WERI-Rb-1 (cell line): Measurements from ENCODE around the gene TBRG4.

Experiments used
- DNase-seq: peaks from one replicate; pipeline ENCODE4 v3.0.0-alpha.2; 2020
- H3K27ac ChIP-seq: fragments of 250-450 bp; sonication (Bioruptor Pico); 2 replicates; pipeline ENCODE4 v1.5.1; 2020; ENCODE audit warnings: mild to moderate bottlenecking, moderate library complexity
- H3K27me3 ChIP-seq: fragments of 250-450 bp; sonication (Bioruptor Pico); 2 replicates; pipeline ENCODE4 v1.5.1; 2021; ENCODE audit warnings: mild to moderate bottlenecking, low read depth, moderate library complexity; ENCODE audit not compliant: insufficient read depth, severe bottlenecking
- H3K36me3 ChIP-seq: fragments of 250-450 bp; sonication (Bioruptor Pico); 2 replicates; pipeline ENCODE4 v1.5.1; 2020; ENCODE audit warnings: mild to moderate bottlenecking, moderate library complexity
- H3K4me3 ChIP-seq: 2 replicates; pipeline ENCODE4 v1.5.1; 2011; ENCODE audit warnings: low read depth, mild to moderate bottlenecking, control low read depth, low read length
- H3K9me3 ChIP-seq: fragments of 250-450 bp; sonication (Bioruptor Pico); 2 replicates; pipeline ENCODE4 v1.5.1; 2021; ENCODE audit warnings: mild to moderate bottlenecking, moderate library complexity; ENCODE audit not compliant: severe bottlenecking
- TF ChIP-seq, protein P1 (sequence below): IDR thresholded peaks from 2 replicates; pipeline ENCODE4 v1.5.1; 2011; ENCODE audit warnings: low read depth, mild to moderate bottlenecking, control low read depth, inconsistent platforms, low read length

The TBRG4 gene

DNA sequence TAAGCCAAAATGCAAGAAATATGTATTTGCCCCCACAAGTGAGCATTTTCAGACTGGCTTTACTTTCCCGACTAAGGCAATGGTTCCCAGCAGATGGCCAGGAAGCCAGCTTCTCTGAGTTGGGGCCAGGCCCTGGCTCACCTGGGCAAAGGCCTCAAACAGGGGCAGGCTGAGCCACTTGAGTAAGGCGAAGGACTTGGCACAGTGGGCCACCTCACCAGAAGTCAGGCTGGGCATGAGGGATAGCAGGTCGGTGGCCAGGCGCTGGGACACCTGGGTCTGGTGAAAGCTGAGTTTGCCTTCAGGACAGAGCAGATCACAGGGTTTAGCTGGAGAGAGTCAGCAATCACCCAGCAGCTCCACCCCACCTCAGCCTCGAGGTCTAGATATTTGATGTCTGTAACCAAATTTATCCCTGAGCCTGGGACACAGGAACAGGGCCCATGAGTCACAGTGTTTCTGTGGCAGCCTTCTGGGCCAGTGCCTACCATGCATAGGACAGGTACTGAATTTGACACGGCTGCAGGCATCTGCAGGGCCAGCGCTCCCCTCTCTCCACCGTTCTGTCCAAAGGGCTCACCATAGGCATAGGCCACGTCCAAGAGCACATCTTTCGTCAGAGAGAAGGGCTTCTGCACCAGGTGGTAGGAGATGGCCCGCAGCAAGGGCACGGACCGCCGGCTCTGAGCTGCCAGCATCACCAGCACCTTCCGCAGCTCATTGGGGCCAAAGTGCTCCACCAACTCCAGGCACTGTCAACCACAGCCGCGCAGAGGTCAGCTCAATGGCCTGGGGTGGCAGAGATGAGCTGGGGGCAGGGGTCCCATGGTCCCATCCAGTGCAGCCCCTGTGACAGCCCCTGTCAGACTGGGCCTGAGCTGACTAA lies 7.3 kb downstream of the TBRG4 start:
- H3K9me3 ChIP-seq: no peaks in the 10 kb centered on the region

DNA sequence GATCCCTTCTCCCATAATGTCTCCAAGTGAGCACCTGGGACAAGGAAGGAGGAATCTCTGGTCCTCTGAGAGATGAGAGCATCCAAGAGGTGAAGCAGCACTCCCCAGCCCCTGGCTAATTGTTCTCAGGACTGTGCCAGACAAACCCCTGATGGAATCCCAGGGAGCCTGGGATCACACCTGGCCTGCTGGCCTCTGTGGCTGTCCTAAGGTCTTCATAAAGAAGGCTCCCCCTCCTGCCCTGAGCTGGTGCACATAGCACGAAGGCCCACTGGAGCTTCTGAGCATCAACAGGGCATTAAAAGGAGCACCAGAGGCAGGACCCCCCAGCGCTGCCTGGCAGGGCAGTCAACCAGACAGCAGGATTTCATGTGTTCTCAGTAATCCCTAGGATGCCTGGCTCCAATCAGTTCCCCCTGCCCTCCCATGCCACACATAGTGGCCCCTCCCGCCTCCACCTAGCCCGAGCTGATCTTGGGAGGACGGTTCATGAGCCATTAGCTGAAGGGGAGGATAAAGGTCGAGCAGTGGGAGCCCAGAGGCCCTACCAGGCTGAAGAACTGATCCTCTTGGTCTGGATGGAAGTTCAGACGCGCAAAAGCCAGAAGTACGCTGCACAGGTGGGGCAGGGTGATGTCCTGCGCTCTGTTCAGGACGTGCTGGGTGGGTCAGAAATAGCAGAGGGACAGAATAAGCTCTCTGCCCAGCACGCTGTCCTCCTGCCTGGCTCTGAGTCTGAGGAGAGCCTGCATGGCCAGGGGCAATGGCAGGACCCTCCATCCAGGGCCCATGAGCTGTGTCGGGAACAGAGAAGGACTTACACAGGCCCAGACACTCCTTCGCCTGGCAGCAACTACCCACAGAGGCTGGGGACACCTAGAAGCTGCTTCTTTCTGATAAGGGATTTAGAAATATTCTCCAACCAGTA lies 8.4 kb downstream of the TBRG4 start:
- Histone ChIP-seq H3K27me3 (no peaks in the 10 kb centered on the region), H3K27ac (no peak overlapping the region), H3K9me3 (no peaks in the 10 kb centered on the region), H3K4me3 (no peak overlapping the region), H3K36me3 (peaks cover 95% of the 10 kb centered on the region)
- TF ChIP-seq, protein P1, sequence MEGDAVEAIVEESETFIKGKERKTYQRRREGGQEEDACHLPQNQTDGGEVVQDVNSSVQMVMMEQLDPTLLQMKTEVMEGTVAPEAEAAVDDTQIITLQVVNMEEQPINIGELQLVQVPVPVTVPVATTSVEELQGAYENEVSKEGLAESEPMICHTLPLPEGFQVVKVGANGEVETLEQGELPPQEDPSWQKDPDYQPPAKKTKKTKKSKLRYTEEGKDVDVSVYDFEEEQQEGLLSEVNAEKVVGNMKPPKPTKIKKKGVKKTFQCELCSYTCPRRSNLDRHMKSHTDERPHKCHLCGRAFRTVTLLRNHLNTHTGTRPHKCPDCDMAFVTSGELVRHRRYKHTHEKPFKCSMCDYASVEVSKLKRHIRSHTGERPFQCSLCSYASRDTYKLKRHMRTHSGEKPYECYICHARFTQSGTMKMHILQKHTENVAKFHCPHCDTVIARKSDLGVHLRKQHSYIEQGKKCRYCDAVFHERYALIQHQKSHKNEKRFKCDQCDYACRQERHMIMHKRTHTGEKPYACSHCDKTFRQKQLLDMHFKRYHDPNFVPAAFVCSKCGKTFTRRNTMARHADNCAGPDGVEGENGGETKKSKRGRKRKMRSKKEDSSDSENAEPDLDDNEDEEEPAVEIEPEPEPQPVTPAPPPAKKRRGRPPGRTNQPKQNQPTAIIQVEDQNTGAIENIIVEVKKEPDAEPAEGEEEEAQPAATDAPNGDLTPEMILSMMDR: no peak
- DNase-seq: no peak

More for the DNA sequence above, 7.3 kb downstream of the TBRG4 start:
- TF ChIP-seq, protein P1: no peak
- H3K36me3 ChIP-seq: peaks cover 100% of the 10 kb centered on the region
- DNase-seq: no peak
- no peak overlapping the region for H3K27ac ChIP-seq
- no peaks in the 10 kb centered on the region for H3K27me3 ChIP-seq
- H3K4me3 ChIP-seq: no peak overlapping the region

DNA sequence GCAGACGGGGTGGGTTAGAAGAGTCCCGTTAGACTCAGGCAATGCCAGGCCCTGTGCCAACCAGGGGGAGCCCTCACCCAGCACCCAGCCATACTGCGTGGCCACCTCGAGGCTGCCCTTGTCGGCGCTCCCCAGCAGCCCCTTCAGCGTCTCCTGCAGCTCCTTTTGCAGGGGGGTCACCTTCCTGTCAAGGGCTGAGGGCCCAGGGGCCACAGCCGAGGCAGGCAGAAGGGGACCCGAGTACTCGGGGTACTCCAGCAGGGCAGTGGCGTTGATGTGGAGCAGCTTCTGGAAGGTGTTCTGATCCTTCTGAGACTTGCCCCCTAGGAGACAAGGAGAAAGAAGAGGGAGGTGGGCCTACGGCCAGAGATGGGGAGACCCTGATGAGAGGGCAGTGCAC lies 9.7 kb downstream of the TBRG4 start:
- Histone ChIP-seq H3K27ac (no peak overlapping the region), H3K27me3 (no peaks in the 10 kb centered on the region), H3K36me3 (peaks cover 82% of the 10 kb centered on the region), H3K9me3 (no peaks in the 10 kb centered on the region), H3K4me3 (no peak overlapping the region)
- DNase-seq: no peak
- TF ChIP-seq, protein P1: no peak

DNA sequence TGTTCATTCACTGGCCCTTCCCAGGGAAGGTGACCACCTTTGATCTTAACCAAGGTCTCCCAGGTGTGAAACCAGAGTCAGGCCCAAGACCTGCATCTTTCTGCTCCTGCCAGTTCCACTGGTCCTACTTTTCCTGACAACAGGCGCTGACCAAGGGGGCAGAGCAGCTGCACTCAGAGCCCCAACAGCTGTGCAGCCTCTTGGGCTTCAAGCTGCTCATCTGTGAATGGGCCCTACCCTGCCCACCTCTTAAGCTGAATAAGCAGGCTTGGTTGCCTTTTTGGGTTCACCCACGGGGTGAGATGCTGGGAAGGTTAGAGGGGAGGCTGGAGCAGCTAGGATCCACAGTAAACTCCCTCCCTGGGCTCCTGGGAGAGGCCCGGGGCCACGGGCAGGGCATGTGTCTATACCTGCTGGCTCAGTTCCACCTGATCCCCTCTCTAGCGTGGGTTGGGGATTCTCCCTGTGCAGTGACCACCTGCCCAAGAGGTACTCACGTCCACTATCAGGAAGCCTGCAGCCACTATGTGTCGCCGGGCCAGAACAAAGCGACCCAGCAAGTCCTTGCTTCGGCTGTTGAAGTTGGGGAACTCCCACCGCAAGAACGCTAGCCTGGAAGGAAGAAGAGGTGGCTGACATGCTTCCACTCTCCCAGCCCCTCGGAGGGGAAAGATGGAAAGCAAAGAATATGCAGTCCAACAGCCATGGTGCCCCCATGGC lies 10.6 kb downstream of the TBRG4 start:
- TF ChIP-seq, protein P1: no peak
- Histone ChIP-seq H3K9me3 (no peaks in the 10 kb centered on the region), H3K36me3 (peaks cover 74% of the 10 kb centered on the region), H3K27ac (no peak overlapping the region), H3K4me3 (no peak overlapping the region), H3K27me3 (no peaks in the 10 kb centered on the region)
- no peak for DNase-seq

DNA sequence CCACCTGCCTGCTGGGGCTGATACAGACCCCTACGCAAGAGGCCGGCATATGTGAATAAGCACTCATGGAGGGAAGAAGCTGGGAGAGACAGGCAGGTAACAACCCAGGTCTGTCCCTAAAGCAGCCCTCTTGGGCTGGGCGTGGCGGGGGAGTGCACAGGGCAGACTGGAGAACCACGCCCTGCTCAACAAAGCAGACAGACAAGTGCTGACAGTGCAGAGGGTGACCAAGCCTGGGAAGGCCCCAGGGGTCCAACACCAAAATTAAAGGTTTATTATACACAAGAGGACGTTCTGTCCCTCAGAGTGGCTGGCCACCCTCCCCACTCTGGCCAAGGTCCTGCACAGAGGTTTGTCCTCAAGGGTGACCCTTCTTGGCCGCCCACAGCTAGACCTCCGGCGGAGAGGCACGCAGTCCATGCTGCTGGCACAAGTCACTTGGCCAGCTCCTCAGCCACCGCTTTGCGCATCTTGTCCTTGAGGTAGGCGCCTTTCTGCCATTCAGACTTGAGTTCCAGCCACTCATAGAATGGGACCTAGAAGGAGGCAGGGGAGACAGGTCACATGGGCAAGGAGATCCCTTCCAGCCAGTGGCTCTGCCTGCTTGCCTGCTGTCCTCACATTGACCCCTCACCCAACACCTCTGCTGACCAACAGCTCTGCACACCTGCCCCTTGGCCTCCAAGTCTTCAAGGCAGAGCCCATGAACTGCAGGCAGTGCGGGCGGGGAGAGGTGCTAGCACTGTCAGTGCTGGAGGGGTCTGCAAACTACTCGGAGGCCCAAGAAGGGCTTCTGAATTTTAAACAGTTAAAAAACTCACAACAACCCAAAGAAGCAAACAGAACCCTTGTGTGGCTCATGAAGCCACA lies 11.4 kb downstream of the TBRG4 start:
- peaks cover 66% of the 10 kb centered on the region for H3K36me3 ChIP-seq
- no peaks in the 10 kb centered on the region for H3K9me3 ChIP-seq

More for the DNA sequence above, 11.4 kb downstream of the TBRG4 start:
- DNase-seq: no peak
- Histone ChIP-seq H3K27me3 (no peaks in the 10 kb centered on the region), H3K27ac (no peak overlapping the region), H3K4me3 (no peak overlapping the region)
- TF ChIP-seq, protein P1: no peak
